GM15510 (cell line): ENCODE data around the gene FATE1.

Source experiments
- POLR2A ChIP-seq: IDR thresholded peaks from 3 replicates; pipeline ENCODE4 v1.6.1; 2011; ENCODE audit warnings: borderline replicate concordance; ENCODE audit not compliant: insufficient read length; ENCODE audit errors: extremely low read depth

FATE1 gene, protein sequence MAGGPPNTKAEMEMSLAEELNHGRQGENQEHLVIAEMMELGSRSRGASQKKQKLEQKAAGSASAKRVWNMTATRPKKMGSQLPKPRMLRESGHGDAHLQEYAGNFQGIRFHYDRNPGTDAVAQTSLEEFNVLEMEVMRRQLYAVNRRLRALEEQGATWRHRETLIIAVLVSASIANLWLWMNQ

DNA sequence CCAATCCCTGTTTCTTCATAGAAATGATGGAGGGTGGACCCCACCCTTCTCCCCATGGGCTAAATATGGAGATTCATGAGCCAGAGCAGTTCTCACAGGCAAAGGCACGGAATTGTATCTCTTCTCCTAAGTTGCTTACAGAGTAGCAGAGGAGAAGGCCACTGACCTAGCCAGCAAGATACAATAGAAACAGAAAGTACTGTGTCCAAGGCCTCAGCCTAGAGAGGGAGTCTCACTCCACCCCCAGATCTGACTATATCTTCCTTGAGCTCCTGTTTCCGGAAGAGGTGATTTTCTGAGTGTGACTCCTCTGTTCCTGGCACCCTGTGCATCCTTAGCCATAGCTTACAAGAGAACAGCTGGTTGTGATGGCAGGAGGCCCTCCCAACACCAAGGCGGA lies at the start of gene FATE1:
TSS of gene FATE1 (plus strand) at position 284 of the 400 bp plus-strand sequence. CDS start at position 369, 85 bp downstream.
- no peak for TF ChIP-seq POLR2A

DNA sequence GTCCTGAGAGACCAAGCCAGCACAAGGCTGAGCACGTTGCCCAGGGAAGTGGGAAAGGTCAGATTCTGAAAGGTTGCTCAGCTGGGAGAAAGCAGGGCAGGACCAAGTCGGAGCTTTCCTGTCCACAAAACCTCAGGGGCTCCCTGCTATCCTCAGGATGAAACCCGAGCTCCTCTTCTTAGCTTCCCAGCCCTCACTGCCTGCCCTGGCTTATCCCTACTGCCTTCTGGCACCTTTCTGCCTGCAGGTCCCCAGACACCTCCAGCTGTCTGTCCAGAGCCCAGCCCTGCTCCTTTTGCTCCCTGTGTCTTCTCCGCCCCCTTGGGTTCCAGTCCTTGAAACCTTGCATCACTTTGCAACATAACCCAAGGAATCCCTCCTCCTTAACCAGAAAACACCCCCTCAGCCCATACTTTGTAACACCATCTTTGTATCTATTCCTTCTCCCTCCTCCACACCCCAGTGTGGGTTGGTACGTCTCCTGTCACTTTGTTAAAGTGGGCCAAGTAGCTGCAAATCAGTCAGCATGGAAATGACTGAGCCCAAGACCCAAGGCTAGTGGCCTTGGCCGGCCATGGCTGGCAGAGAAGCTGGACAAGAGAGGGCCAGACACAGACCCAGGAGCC lies 40.6 kb upstream of the FATE1 start:
- no peak for TF ChIP-seq POLR2A

DNA sequence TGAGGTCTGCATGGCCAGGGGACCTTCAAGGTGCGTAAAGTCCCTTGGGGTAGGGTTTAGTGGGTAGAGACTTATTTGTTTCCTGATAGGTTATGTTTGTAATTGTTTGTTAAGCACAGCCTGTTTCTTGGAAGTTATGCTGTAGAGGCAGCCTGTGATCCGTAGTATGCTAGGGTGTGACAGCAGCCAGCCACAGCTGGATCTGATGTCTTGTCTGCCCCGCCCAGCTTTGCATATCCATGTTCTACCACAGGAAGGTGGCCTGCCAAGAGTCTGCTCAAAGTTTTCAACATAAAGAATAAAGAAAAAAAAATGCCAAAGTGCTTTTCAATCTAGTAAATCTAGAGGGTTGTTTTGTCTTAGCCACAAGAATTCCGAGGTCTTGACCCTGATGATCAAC lies 39.6 kb upstream of the FATE1 start:
- no peak for TF ChIP-seq POLR2A

DNA sequence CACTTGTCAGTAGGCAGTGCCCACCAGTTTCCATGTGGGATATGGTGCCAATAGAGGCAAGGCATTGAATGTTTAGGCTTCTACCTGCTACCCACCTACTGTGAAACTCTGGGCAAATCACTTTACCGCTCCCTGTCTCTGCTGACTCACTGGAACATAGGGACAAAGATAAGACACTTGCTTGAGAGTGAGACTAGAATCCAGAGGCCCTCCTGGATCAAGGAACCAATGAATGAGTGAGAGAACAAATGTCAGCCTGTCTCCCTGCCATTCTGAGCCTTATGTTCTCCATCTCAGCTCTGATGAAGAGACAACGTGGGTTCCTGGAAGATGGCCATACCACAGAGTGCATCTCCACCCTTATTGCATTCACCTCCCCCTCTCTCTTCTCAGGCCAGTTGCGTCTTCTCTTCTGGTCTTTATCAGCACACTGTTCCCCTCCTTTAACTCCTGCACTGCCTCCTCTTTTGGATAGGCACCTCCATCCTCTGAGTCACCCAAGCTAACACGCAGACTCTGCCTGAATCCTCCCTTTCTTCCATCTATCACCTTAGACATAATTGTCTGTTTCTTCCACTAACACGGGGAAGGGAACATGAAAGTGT lies 35.9 kb upstream of the FATE1 start:
- TF ChIP-seq POLR2A: no peak

DNA sequence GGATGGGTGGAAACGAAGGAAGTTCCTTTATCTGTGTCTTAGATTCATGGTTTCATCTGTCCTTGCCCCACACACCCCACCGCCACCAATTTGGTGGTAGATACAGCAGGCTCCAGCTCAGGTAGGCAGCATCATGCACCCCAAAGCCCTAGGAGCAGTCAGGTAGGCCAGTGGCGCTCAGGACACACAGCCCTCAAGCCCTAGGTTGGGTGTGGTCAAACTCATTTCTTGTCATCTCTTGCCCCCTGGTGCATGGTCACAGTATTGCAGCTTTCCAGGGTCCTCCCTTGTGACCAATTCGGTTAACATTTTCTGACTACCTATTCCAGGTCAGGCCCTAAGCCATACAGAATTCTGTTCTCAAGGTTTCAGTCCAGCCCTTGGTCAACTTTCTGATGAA lies 35.0 kb upstream of the FATE1 start:
- no peak for TF ChIP-seq POLR2A

DNA sequence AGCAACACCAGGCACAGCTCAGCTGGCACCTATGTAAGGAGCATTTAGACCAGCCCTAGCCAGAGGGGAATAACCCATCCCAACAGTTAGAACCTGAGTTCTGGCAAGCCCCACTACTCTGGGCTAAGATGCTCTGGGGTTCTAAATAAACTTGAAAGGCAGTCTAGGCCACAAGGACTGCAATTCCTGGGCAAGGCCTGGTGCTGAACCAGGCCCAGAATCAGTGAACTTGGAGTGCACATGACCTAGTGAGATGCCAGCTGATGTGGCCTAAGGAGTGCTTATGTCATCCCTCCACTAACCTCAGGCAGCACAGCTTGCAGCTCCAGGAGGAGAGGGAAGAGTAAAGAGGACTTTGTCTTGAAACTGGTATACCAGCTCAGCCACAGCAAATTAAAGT lies 28.2 kb upstream of the FATE1 start:
- TF ChIP-seq POLR2A: no peak

DNA sequence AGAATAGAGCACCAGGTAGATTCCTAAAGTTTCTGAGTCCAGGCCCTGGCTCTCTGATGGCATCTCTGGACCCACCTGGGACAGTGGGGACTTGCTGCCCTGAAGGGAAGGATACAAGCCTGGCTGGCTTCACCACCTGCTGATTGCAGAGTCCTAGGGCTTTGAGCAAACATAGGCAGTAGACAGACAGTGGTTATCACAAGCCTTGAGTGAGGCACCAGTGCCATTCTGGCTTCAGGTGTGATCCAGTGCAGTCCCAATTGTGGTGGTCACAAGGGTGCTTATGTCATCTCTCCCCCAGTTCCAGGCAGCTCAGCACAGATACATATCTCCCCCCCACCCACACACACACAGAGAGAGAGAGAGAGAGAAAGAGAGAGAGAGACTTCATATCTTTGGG lies 27.1 kb upstream of the FATE1 start:
- no peak for TF ChIP-seq POLR2A

DNA sequence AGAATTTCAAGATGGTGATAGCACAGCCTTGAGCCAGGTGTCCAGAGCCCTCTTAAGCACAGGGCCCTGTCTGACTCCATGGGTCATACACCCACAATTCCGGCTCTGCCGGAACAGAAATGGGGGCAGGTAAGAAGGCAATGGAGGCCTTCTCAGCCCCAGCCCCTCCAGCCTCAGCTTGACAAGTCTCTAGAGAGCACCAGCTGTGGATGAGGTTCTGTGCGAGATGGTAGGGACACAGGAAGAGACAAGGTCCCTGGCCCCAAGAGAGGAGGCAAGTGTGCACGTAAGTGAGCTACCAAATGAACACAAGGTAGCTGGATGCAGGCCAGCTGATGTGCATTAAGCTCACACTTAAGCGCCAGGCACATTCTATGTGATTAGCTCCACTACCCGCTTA lies 23.0 kb upstream of the FATE1 start:
- no peak for TF ChIP-seq POLR2A

DNA sequence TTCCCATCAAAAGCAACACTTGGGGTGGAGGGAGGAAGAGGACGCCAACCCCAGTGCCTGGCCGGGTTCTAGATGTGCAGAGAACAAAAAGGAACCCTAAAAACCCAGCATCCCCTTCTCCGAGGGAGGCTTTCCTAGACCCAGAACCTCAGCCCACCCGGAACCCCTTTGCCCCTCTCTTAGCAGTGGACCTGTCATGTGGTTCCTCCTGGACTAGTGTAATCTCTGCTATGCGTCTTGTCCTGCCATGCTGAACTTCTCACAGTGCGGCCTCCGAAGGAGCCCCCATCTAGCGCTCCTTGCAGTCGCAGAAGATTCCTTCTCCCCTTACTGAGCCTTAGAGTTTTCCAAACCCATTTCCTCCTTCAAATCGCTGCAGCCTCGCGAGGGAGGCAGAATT lies 21.7 kb upstream of the FATE1 start:
- TF ChIP-seq POLR2A: no peak

DNA sequence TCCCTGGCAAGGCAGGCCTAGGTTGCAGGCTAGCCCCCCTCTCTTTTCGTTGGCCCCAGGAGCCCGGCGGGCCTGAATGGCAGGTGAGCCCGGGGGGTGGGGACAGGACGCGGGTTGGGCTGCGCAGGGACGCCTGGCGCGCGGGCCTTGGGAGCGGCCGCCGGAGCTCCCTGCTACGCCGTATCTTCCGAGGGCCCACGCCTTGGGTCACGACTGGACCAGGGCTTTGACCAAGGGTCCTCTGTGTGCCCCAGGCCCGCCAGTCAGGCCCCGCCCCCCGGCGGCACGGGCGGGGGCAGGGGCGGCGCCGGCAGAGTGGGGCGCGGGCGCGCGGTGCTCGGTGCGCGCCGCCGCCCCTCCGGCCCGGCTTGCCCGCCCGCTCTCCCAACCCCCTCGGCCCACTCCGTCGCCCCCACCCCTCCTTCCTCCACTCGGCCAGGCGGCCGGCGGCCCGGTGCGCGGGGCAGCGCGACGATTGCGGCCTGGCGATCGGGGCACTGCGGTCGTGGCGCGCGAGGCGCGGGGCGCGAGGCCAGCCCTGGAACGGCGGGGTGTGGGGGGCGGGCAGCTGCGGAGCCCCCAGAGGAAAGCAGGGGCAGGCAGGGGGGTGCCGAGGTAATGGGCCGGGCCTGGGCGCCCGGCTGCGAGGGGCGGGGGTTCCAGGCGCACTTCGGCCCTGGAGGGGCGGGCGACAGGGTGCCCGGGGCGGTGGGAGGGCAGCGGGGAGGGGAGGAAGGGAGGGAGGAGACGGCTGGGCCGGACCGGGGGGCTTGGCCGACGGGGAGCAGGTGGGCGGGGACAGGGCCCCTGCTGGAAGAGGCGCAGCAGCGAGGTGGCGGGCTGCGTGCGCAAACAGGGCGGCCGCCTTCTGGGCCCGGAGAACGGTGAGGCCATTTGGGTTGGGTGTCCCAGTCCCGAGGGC lies 20.9 kb upstream of the FATE1 start, which contains the start of gene PRRG3:
TSS of gene PRRG3 (plus strand) at position 798 of the 922 bp plus-strand sequence. CDS start 3,357 bp downstream, outside the sequence.
- no peak for TF ChIP-seq POLR2A

DNA sequence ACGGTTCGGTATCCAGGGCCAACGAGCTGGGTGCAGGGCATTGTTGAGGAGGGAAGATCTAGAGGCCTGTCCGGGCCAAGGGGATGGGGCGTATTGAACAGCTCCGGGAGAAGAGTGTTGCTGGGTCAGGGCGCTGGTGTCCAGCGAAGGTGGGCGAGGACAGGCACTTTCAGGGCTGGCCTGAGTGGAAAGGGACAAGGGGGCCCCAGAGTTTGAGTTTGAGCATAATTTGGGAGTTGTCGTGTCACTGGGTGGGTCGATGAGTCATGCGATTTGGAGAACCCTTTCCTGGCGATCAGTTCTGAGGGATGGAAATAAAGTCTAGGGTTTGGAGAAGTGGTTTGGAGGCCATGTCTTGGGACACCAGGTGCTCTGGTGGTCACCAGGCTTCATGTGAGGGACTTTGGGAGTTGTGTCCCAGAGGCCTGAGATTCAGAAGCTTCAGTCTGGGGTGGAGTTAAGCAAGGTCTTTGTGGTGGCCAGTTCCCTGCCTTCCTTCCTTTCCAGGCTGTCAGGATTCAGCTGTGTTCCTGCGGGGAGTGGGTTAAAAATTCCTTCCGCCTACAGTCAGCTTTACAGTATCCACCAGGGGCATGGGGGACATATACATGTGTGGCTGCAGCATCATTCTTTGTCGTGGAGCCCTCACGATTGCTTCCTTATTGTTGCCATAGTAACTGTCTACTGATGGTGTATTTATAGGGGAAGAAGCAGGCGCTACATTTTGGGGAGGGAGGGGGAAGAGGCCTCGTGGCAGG lies 20.1 kb upstream of the FATE1 start:
- TF ChIP-seq POLR2A: no peak

DNA sequence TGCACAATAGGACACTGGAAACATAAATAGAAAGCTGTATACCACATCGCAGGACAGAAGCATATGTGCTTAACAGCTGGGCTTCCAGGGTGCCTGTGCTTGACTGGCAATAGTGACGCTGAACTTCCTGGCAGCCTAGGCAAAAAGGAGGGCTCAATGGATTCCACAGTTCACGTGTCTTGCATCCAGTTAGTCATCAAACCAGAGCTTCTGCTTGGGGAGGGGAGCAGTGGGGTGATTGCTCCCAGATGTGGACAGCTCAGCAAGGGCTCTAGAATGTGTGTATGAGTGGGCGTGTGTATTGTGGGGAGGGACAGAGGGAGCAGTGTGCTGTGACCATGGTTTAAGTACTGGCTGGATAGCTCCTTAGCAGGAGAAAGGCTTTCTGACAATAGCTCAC lies 18.3 kb upstream of the FATE1 start:
- TF ChIP-seq POLR2A: no peak

DNA sequence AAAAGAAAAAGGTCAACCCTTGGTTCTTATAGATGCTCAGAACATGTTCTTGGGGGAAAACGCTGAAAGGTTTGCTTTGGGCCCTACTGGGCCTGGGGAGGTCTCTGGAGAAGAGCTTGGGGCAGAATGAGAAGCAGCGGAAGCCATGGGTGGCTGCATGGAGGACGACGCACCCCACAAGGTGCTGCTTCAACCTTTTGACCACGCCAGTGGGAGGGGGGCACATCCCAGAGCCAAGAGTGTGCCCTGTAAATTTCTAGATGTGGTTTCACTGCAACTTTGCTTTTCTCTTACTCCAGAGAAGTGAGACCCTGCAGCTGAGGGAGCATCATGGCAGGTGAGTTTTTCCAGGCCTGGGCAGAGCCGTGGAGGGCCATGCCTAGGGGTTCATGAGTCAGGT lies 17.4 kb upstream of the FATE1 start:
- no peak for TF ChIP-seq POLR2A

DNA sequence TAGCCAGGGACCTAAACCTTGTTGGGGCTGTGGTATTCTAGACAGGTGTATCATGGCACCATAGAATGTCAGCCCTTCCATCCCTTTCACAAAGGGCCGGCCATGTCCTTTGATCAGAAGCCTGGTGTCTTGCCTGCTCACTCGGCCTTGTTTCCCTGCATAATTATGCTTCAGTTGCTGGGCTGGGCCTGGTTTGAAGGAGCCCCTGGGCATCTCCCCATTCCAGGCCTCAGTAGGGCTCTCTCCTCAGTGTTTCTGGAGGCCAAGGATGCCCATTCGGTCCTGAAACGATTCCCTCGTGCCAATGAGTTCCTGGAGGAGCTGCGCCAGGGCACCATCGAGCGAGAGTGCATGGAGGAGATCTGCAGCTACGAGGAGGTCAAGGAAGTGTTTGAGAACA lies 16.1 kb upstream of the FATE1 start:
- no peak for TF ChIP-seq POLR2A
